H9 (cell line): ENCODE results near the gene SYNPO2. TPM values are rescaled to one million over a fixed set of nuclear protein-coding genes. Genes with fewer than 3 reads are reported as not detected.
A peak's percentile ranks its signal among the peaks of the same experiment; 100 is the strongest.

Source experiments
- DNase-seq: peaks from one replicate; pipeline ENCODE4 v3.0.0-alpha.2; 2017
- H2AFZ ChIP-seq: one replicate; pipeline ENCODE4 v1.6.1; 2013; ENCODE audit warnings: mild to moderate bottlenecking, low read length, control low read depth, moderate library complexity
- H2AK5ac ChIP-seq: 2 replicates; pipeline ENCODE4 v1.6.1; 2013; ENCODE audit warnings: low read length, control low read depth, mixed read lengths; ENCODE audit not compliant: insufficient read length
- H2BK120ac ChIP-seq: one replicate; pipeline ENCODE4 v1.6.1; 2013; ENCODE audit warnings: low read depth, mild to moderate bottlenecking, low read length, control low read depth, inconsistent platforms; ENCODE audit not compliant: poor library complexity, severe bottlenecking
- H2BK12ac ChIP-seq: 2 replicates; pipeline ENCODE4 v1.6.1; 2013; ENCODE audit warnings: low read length, control low read depth, mixed read lengths, low read depth; ENCODE audit not compliant: insufficient read length
- H2BK15ac ChIP-seq: 2 replicates; pipeline ENCODE4 v1.6.1; 2013; ENCODE audit warnings: low read depth, low read length, control low read depth
- H2BK20ac ChIP-seq: one replicate; pipeline ENCODE4 v1.6.1; 2013; ENCODE audit warnings: low read depth, mild to moderate bottlenecking, low read length, control low read depth, inconsistent platforms; ENCODE audit not compliant: poor library complexity, severe bottlenecking
- H2BK5ac ChIP-seq: 2 replicates; pipeline ENCODE4 v1.6.1; 2013; ENCODE audit warnings: low read length, control low read depth, mixed read lengths; ENCODE audit not compliant: insufficient read length
- H3K14ac ChIP-seq: 2 replicates; pipeline ENCODE4 v1.6.1; 2013; ENCODE audit warnings: low read length, control low read depth; ENCODE audit not compliant: insufficient read depth
- H3K18ac ChIP-seq: 2 replicates; pipeline ENCODE4 v1.6.1; 2013; ENCODE audit warnings: low read depth, mild to moderate bottlenecking, mixed read lengths, low read length, control low read depth; ENCODE audit not compliant: insufficient read length
- H3K23ac ChIP-seq: 2 replicates; pipeline ENCODE4 v1.6.1; 2013; ENCODE audit warnings: low read length, control low read depth, mixed read lengths, low read depth; ENCODE audit not compliant: insufficient read length
- H3K23me2 ChIP-seq: 2 replicates; pipeline ENCODE4 v1.6.1; 2013; ENCODE audit warnings: low read depth, mild to moderate bottlenecking, mixed read lengths, low read length, control low read depth; ENCODE audit not compliant: insufficient read length, poor library complexity, severe bottlenecking
- H3K27ac ChIP-seq: 2 replicates; pipeline ENCODE4 v1.5.1; 2013; ENCODE audit warnings: low read length, control low read depth, mixed read lengths, low read depth; ENCODE audit not compliant: insufficient read length
- H3K27me3 ChIP-seq: 2 replicates; pipeline ENCODE4 v1.6.1; 2013; ENCODE audit warnings: low read length, control low read depth, inconsistent platforms; ENCODE audit not compliant: insufficient read depth
- H3K4ac ChIP-seq: 2 replicates; pipeline ENCODE4 v1.6.1; 2013; ENCODE audit warnings: low read depth, mild to moderate bottlenecking, control low read depth, inconsistent platforms, low read length, moderate library complexity
- H3K4me1 ChIP-seq: 2 replicates; pipeline ENCODE4 v1.6.1; 2013; ENCODE audit warnings: low read length, control low read depth, inconsistent platforms; ENCODE audit not compliant: insufficient read depth
- H3K4me2 ChIP-seq: 2 replicates; pipeline ENCODE4 v1.6.1; 2013; ENCODE audit warnings: low read length, control low read depth, mixed read lengths; ENCODE audit not compliant: insufficient read length, insufficient read depth
- H3K56ac ChIP-seq: 2 replicates; pipeline ENCODE4 v1.6.1; 2013; ENCODE audit warnings: low read depth, mild to moderate bottlenecking, mixed read lengths, low read length, control low read depth; ENCODE audit not compliant: insufficient read length
- H3K79me1 ChIP-seq: 2 replicates; pipeline ENCODE4 v1.6.1; 2013; ENCODE audit warnings: low read depth, mild to moderate bottlenecking, moderate library complexity, low read length, control low read depth, inconsistent platforms; ENCODE audit not compliant: insufficient read depth, poor library complexity, severe bottlenecking
- H3K79me2 ChIP-seq: 2 replicates; pipeline ENCODE4 v1.6.1; 2013; ENCODE audit warnings: low read length, control low read depth, inconsistent platforms; ENCODE audit not compliant: insufficient read depth
- H3K9ac ChIP-seq: 2 replicates; pipeline ENCODE4 v1.6.1; 2013; ENCODE audit warnings: low read length, control low read depth, mixed read lengths; ENCODE audit not compliant: insufficient read length; ENCODE audit errors: extremely low read depth
- H3K9me3 ChIP-seq: one replicate; pipeline ENCODE4 v1.6.1; 2013; ENCODE audit warnings: low read depth, low read length, inconsistent platforms; ENCODE audit not compliant: control insufficient read depth
- H3T11ph ChIP-seq: one replicate; pipeline ENCODE4 v1.6.1; 2013; ENCODE audit warnings: mild to moderate bottlenecking, low read length, control low read depth, inconsistent platforms
- H4K20me1 ChIP-seq: one replicate; pipeline ENCODE4 v1.6.1; 2013; ENCODE audit not compliant: control insufficient read depth, insufficient read length, insufficient read depth
- H4K5ac ChIP-seq: 2 replicates; pipeline ENCODE4 v1.6.1; 2013; ENCODE audit warnings: low read depth, mild to moderate bottlenecking, mixed read lengths, low read length, control low read depth; ENCODE audit not compliant: insufficient read length
- H4K8ac ChIP-seq: replicated peaks from 2 replicates; pipeline ENCODE4 v1.6.1; 2013; ENCODE audit warnings: low read length, control low read depth, mixed read lengths, low read depth; ENCODE audit not compliant: insufficient read length
- H4K91ac ChIP-seq: 2 replicates; pipeline ENCODE4 v1.6.1; 2013; ENCODE audit warnings: low read depth, mild to moderate bottlenecking, moderate library complexity, mixed read lengths, low read length, control low read depth; ENCODE audit not compliant: insufficient read length
- H3K27ac Mint-ChIP-seq, 3 experiments: 2 replicates in 2 of 3; 3 replicates in 1 of 3; pipeline ENCODE4 v1.8.0; 2020 to 2021; ENCODE audit warnings: mixed read lengths in 3 of 3, mild to moderate bottlenecking in 1 of 3, moderate library complexity in 1 of 3
- H3K27me3 Mint-ChIP-seq: 2 replicates; pipeline ENCODE4 v1.8.0; 2021; ENCODE audit warnings: low read depth, mild to moderate bottlenecking, moderate library complexity, mixed read lengths
- H3K36me3 Mint-ChIP-seq, 3 experiments: 2 replicates in 2 of 3; 3 replicates in 1 of 3; pipeline ENCODE4 v1.8.0; 2020 to 2021; ENCODE audit warnings: low read depth in 3 of 3, mixed read lengths in 3 of 3; ENCODE audit not compliant: insufficient read depth in 1 of 3
- H3K4me1 Mint-ChIP-seq, 2 experiments: 2 replicates each; pipeline ENCODE4 v1.8.0; 2020; ENCODE audit warnings: mixed read lengths in 2 of 2
- H3K4me3 Mint-ChIP-seq, 2 experiments: 2 replicates in 1 of 2; 3 replicates in 1 of 2; pipeline ENCODE4 v1.8.0; 2020 to 2021; ENCODE audit warnings: mild to moderate bottlenecking in 2 of 2, mixed read lengths in 2 of 2, moderate library complexity in 1 of 2
- H3K9me3 Mint-ChIP-seq, 2 experiments: 2 replicates in 1 of 2; 3 replicates in 1 of 2; pipeline ENCODE4 v1.8.0; 2020; ENCODE audit warnings: mild to moderate bottlenecking in 2 of 2, mixed read lengths in 2 of 2, moderate library complexity in 1 of 2
- CTCF ChIP-seq: fragments of 200-600 bp; sonication (generic); conservative IDR thresholded peaks from 3 replicates; pipeline ENCODE4 v1.8.0; 2021; ENCODE audit warnings: antibody characterized with exemption, mild to moderate bottlenecking
- WGBS: extraction: QIAGEN DNeasy Blood & Tissue Kit; methylation state at CpG from one replicate; pipeline ENCODE4 v1.1.7; 2013; ENCODE audit warnings: missing lambda C conversion rate, low lambda C conversion rate, mixed read lengths; ENCODE audit not compliant: insufficient read length; ENCODE audit errors: extremely low coverage; 5-methylcytosine and 5-hydroxymethylcytosine counted together
- total RNA-seq: library from RNA; stranded (reverse); gene quantifications from 2 replicates; pipeline ENCODE4 v1.2.1, GENCODE V29; 2021

The SYNPO2 gene
- total RNA-seq, 1 experiment from 2014 or later = 1.1 TPM

GRCh38 chr4:118981839-118982381 is 93.3 kb downstream of the SYNPO2 start:
- peaks cover 8 to 11% of the 10 kb centered on the region in 2 experiments for H3K4me1 Mint-ChIP-seq
- Histone ChIP-seq H3T11ph (no peak overlapping the region), H4K91ac (no peak overlapping the region), H3K9me3 (no peaks in the 10 kb centered on the region), H3K4me1 (no peaks in the 10 kb centered on the region), H2BK20ac (no peak overlapping the region), H4K5ac (no peak overlapping the region), H3K4me2 (no peak overlapping the region), H2BK5ac (no peak overlapping the region), H2BK120ac (no peak overlapping the region), H3K79me1 (no peaks in the 10 kb centered on the region), H3K23me2 (no peaks in the 10 kb centered on the region), H2AK5ac (no peak overlapping the region), H2BK12ac (no peak overlapping the region), H3K23ac (no peak overlapping the region), H2AFZ (no peak overlapping the region), H3K27me3 (no peaks in the 10 kb centered on the region), H4K8ac (no peak overlapping the region), H3K9ac (no peak overlapping the region), H3K27ac (no peak overlapping the region), H3K18ac (no peak overlapping the region), H3K79me2 (no peaks in the 10 kb centered on the region), H4K20me1 (no peaks in the 10 kb centered on the region), H3K4ac (no peak overlapping the region), H3K56ac (no peak overlapping the region), H2BK15ac (no peak overlapping the region), H3K14ac (no peak overlapping the region)
- no peaks in the 10 kb centered on the region for H3K36me3 Mint-ChIP-seq
- H3K27ac Mint-ChIP-seq = no peak overlapping the region
- DNase-seq = peak; percentile 50
- no peak overlapping the region for H3K4me3 Mint-ChIP-seq
- H3K9me3 Mint-ChIP-seq = no peaks in the 10 kb centered on the region
- WGBS = no CpG with 5 or more reads among the region's 7 CpGs
- TF ChIP-seq CTCF = peak; percentile 85
- H3K27me3 Mint-ChIP-seq = no peaks in the 10 kb centered on the region
